Upper lobe of right lung (tissue), 1 donor: ENCODE data around the gene TP53BP2. TPM values are rescaled to one million over a fixed set of nuclear protein-coding genes. Genes with fewer than 3 reads are reported as not detected.
"Not testable (repeated sequence)": the region's sequence is repeated elsewhere in the genome, so short reads cannot be mapped to it uniquely, and the experiment has no call there.

Source experiments
- ATAC-seq: fragments of 200-7000 bp; cut with Tn5 transposase; one replicate; pipeline ENCODE4 v1.9.1; 2020; ENCODE audit warnings: mild to moderate bottlenecking, moderate library complexity
- DNase-seq: peaks from one replicate; pipeline ENCODE4 v3.0.0-alpha.2; 2020
- H3K27ac ChIP-seq: fragments of 200-600 bp; one replicate; pipeline ENCODE4 v1.8.0; 2022
- H3K27me3 ChIP-seq: fragments of 200-600 bp; one replicate; pipeline ENCODE4 v1.8.0; 2022; ENCODE audit warnings: mild to moderate bottlenecking
- H3K36me3 ChIP-seq: fragments of 200-600 bp; one replicate; pipeline ENCODE4 v1.8.0; 2022
- H3K4me1 ChIP-seq: fragments of 200-600 bp; one replicate; pipeline ENCODE4 v1.8.0; 2022
- H3K4me3 ChIP-seq: fragments of 200-600 bp; one replicate; pipeline ENCODE4 v1.8.0; 2022; ENCODE audit warnings: mild to moderate bottlenecking
- H3K9me3 ChIP-seq: fragments of 200-600 bp; one replicate; pipeline ENCODE4 v1.8.0; 2022
- intact Hi-C: fragments of 100-400 bp; cut with DNase I; formaldehyde crosslinking; loops from one replicate; pipeline ENCODE4 v1.11.0; 2022
- total RNA-seq: library from RNA; stranded (reverse); fragmentation: NEBNext Ultra II Directional; extraction: Animal tissue kit (Norgen Biotek cat#: 25700); gene quantifications from one replicate; pipeline ENCODE4 v1.2.1, GENCODE V29; 2021
- TF ChIP-seq, protein P1 (sequence below): fragments of 200-600 bp; IDR thresholded peaks from one replicate; pipeline ENCODE4 v1.8.0; 2022; ENCODE audit warnings: antibody characterized with exemption
- donor health status: DM: no; HTN: yes; CAD: no; lungs with severe emphysema.

TP53BP2 gene
- total RNA-seq, 1 donor from 2014 or later: 64.4 TPM

DNA sequence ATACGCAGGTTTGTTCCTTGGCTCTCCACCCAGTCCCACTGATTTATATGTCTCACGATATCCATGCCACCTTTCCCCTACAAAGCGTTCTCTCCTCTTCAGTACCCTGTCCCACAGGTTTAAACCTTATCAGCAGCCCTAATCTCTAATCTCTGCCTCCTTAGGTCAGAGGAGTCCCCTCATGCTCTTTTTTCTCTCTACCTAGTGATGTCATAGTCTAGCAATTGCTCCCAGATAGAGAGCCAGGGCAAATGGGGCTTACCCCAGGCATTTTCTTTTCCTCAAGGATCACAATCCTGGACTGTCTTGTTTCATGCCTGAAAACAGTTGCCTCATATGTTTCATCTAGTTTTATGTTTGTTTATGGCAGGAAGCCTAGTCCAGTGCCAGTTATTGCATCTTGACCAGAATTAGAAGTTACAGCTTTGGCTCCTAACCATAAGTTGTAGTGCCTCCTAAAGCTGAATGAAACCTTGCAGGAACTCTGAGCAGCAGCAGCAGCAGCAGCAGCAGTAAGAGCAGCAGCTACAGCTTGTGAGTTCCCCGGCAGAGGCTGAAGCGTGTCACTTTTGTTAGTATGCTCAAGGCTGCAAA is 26.7 kb upstream of the TP53BP2 start:
- ATAC-seq (peak; percentile 53), DNase-seq (no peak)
- no peaks in the 10 kb centered on the region for H3K4me1 ChIP-seq
- H3K27ac ChIP-seq: no peak overlapping the region
- H3K9me3 ChIP-seq: no peaks in the 10 kb centered on the region
- H3K27me3 ChIP-seq: no peaks in the 10 kb centered on the region
- no peak overlapping the region for H3K4me3 ChIP-seq
- no peaks in the 10 kb centered on the region for H3K36me3 ChIP-seq
- TF ChIP-seq, protein P1, sequence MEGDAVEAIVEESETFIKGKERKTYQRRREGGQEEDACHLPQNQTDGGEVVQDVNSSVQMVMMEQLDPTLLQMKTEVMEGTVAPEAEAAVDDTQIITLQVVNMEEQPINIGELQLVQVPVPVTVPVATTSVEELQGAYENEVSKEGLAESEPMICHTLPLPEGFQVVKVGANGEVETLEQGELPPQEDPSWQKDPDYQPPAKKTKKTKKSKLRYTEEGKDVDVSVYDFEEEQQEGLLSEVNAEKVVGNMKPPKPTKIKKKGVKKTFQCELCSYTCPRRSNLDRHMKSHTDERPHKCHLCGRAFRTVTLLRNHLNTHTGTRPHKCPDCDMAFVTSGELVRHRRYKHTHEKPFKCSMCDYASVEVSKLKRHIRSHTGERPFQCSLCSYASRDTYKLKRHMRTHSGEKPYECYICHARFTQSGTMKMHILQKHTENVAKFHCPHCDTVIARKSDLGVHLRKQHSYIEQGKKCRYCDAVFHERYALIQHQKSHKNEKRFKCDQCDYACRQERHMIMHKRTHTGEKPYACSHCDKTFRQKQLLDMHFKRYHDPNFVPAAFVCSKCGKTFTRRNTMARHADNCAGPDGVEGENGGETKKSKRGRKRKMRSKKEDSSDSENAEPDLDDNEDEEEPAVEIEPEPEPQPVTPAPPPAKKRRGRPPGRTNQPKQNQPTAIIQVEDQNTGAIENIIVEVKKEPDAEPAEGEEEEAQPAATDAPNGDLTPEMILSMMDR: no peak
- intact Hi-C loops: no loop called here

DNA sequence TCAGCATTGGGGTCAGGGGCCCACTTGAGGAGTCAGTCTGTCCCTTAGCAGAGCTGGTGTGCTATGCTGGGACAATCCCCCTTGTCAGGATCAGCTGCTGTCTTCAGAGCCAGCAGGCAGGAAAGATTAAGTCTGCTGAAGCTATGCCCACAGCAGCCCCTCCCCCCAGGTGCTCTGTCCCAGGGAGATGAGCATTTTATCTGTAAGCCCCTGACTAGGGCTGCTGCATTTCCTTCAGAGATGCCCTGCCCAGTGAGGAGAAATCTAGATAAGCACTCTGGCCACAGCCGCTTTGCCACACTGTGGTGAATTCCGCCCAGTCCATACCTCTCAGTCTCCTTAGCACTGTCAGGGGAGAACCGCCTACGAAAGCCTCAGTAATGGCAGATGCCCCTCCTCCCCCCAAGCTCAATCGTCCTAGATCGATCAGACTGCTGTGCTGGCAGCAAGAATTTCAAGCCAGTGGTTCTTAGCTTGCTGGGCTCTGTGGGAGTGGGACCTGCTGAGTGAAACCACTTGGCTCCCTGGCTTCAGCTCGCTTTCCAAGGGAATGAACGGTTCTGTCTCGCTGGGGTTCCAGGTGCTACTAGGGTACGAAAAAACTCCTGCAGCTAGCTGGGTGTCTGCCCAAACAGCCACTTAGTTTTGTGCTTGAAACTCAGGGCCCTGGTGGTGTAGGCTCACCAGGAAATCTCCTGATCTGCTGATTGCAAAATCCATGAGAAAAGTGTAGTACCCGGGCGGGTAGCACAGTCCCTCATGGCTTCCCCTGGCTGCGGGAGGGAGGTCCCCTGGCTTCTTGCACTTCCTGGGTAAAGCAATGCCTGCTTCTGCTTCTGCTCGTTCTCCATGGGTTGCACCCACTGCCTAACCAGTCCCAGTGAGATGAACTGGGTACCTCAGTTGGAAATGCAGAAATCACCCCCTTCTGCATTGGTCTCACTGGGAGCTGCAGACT is 25.1 kb upstream of the TP53BP2 start:
- no peaks in the 10 kb centered on the region for H3K36me3 ChIP-seq
- peak overlapping the region; percentile 55 for H3K27ac ChIP-seq
- no peaks in the 10 kb centered on the region for H3K4me1 ChIP-seq
- DNase-seq: peak; percentile 83
- no peaks in the 10 kb centered on the region for H3K27me3 ChIP-seq
- H3K4me3 ChIP-seq: no peak overlapping the region
- intact Hi-C loops: no loop called here
- H3K9me3 ChIP-seq: no peaks in the 10 kb centered on the region
- TF ChIP-seq, protein P1: no peak
- ATAC-seq: peak; percentile 95

DNA sequence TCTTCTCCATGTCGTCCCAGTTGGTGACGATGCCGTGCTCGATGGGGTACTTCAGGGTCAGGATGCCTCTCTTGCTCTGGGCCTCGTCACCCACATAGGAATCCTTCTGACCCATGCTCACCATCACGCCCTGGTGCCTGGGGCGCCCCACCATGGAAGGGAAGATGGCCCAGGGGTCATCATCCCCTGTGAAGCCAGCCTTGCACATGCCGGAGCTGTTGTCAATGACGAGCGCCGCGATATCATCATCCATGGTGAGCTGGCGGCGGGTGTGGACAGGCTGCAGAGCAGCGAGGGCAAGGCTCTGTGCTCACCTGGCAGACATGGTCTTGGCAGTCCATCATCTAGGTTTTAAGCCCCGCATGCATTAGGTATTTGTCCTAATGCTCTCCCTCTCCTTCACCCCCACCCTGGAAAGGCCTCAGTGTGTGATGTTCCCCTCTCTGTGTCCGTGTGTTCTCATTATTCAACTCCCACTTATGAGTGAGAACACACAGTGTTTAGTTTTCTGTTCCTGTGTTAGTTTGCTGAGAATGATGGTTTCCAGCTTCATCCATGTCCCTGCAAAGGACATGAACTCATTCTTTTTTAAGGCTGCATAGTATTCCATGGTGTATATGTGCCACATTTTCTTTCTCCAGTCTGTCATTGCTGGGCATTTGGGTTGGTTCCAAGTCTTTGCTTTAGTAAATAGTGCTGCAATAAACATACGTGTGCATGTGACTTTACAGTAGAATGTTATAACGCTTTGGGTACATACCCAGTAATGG is 19.0 kb upstream of the TP53BP2 start:
- H3K36me3 ChIP-seq, ATAC-seq, H3K4me1 ChIP-seq, H3K27ac ChIP-seq, H3K9me3 ChIP-seq, DNase-seq, H3K27me3 ChIP-seq, intact Hi-C loops, H3K4me3 ChIP-seq: not testable (repeated sequence)

DNA sequence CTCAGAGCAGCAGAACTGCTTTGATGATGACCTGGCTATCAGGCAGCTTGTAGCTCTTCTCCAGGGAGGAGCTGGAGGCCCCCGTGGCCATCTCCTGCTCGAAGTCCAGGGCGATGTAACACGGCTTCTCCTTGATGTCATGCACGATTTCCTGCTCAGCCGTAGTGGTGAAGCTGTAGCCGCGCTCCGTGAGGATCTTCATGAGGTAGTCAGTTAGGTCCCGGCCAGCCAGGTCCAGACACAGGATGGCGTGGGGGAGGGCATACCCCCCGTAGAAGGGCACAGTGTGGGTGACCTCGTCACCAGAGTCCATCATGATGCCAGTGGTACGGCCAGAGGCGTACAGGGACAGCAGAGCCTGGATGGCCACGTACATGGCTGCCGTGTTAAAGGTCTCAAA is 18.3 kb upstream of the TP53BP2 start:
- intact Hi-C loops: no loop called here
- H3K4me3 ChIP-seq: no peak overlapping the region
- H3K27ac ChIP-seq: no peak overlapping the region
- ATAC-seq (no peak), DNase-seq (no peak)
- no peaks in the 10 kb centered on the region for H3K9me3 ChIP-seq
- no peaks in the 10 kb centered on the region for H3K27me3 ChIP-seq
- H3K36me3 ChIP-seq: no peaks in the 10 kb centered on the region
- TF ChIP-seq, protein P1: no peak
- no peaks in the 10 kb centered on the region for H3K4me1 ChIP-seq

DNA sequence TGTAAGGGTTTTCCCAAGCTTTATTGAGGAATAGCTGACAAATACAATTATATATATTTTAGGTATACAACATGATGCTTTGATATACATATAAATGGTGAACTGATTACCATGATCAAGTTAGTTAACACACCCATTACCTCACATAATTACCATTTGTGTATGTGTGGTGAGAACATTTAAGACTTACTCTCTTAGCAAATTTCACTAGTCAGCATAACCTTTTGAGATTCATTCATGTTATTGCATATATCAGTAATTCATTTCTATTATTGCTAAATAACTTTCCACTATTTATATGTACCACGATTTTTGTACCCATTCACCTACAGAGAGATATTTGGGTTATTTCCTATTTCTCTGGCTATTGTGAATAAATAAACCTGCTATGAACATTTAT is 16.2 kb upstream of the TP53BP2 start:
- Histone ChIP-seq H3K4me3 (no peak overlapping the region), H3K27me3 (no peaks in the 10 kb centered on the region), H3K27ac (no peak overlapping the region), H3K36me3 (no peaks in the 10 kb centered on the region), H3K4me1 (no peaks in the 10 kb centered on the region), H3K9me3 (no peaks in the 10 kb centered on the region)
- intact Hi-C loops: no loop called here
- DNase-seq (no peak), ATAC-seq (no peak)
- TF ChIP-seq, protein P1: no peak
